GM12891 (cell line): Measurements from ENCODE around the gene GOLGA1.

Experiments used
- POLR2A ChIP-seq: IDR thresholded peaks from 2 replicates; pipeline ENCODE4 v1.6.1; 2011; ENCODE audit warnings: low read depth, low read length, control low read depth
- POLR2AphosphoS5 ChIP-seq: IDR thresholded peaks from 2 replicates; pipeline ENCODE4 v1.6.1; 2011; ENCODE audit warnings: low read depth, low read length, control low read depth

- TF ChIP-seq POLR2A (no peak), POLR2AphosphoS5 (no peak)
Observed at GRCh38 chr9:124964056-124964455, 23.2 kb upstream of the GOLGA1 start.
